Measurements from ENCODE around the gene CAV2. TPM values are rescaled to one million over a fixed set of nuclear protein-coding genes. Genes with fewer than 3 reads are reported as not detected.

CAV2 gene
- total and polyA plus RNA-seq, 2 of the 13 experiments (the other 11 are each of a cell fraction or from before 2014, with no cell fraction given): 0.09 to 0.18 TPM

GRCh38 chr7:116525913-116526861 lies 26.6 kb downstream of the CAV2 start:
- ATAC-seq: peak; percentile 97
- BruUV-seq (replicated peaks): no TSS peak
- no peaks in the 10 kb centered on the region for H3K36me3 ChIP-seq (replicated peaks in 1 of 2; ENCODE audit: control insufficient read depth in 1 of 2, insufficient read depth in 2 of 2, low read length in 2 of 2)
- H3K79me2 ChIP-seq (ENCODE audit: insufficient read depth, low read length): no peaks in the 10 kb centered on the region
- no peak for FAIRE-seq
- peak overlapping the region; percentile 93 for H3K4me2 ChIP-seq (ENCODE audit: low read depth, low read length)
- peaks cover 21% of the 10 kb centered on the region for H3K4me1 ChIP-seq (ENCODE audit: insufficient read depth, low read length)
- 11% methylated on average over 49 of the region's 83 CpGs for WGBS (ENCODE audit: low lambda C conversion rate)
- no peaks in the 10 kb centered on the region for H3K9me3 ChIP-seq (ENCODE audit: low read length)
- no peaks in the 10 kb centered on the region for H4K20me1 ChIP-seq (ENCODE audit: insufficient read depth, low read length)
- no peak for DNase-seq (ENCODE audit: low spot score)
- H2AFZ ChIP-seq (ENCODE audit: low read length): no peak overlapping the region
- POLR2A ChIA-PET: no interaction called here
- H3K4me3 ChIP-seq (replicated peaks in 1 of 3; ENCODE audit: insufficient read depth in 1 of 3, low read depth in 2 of 3, low read length in 3 of 3): peak overlapping the region; percentile 46 to 70 (median 53); a peak in 5 of 6 replicates
- intact Hi-C loops (cut with micrococcal nuclease; ENCODE audit: unreplicated experiment): loop anchor here (1.0 to 10.0 kb wide), 4 partner anchors 268 to 389 kb away; no protein-coding TSS in a partner anchor
- H3K27me3 ChIP-seq (ENCODE audit: control insufficient read depth in 1 of 2, insufficient read depth in 2 of 2, low read length in 2 of 2): peaks cover 9 to 44% of the 10 kb centered on the region in 2 experiments
- CTCF ChIA-PET (ENCODE audit: low intra/inter-chr PET ratio, low total read pairs): interaction anchor here (1.5 to 2.1 kb wide), 2 partner anchors 268 to 353 kb away, joined by 8 to 17 read pairs; no protein-coding TSS in a partner anchor
- in situ Hi-C loops (cut with HindIII; ENCODE audit: extremely low pct_ligation_motif_present, low pct_unique_long_range_greater_than_20kb): loop anchor here (5.0 to 10.0 kb wide), 2 partner anchors 269 to 351 kb away; no protein-coding TSS in a partner anchor
- H3K27ac ChIP-seq (ENCODE audit: extremely low read length, insufficient read depth, low read length): no peak overlapping the region
- no peak overlapping the region for H3K9ac ChIP-seq (ENCODE audit: insufficient read depth, low read depth, low read length)
- no peak for TF ChIP-seq FOXK2 (IDR thresholded peaks at IDR 0.05)
- peak; percentile 25; the same call in 1 of the 2 replicates for TF ChIP-seq MEIS2 (CRISPR knock-in tag; IDR thresholded peaks at IDR 0.05)
- TF ChIP-seq STAG1 (CRISPR knock-in tag; IDR thresholded peaks at IDR 0.05): peak; percentile 37
- TF ChIP-seq NCOR1 (IDR thresholded peaks at IDR 0.05; ENCODE audit: borderline replicate concordance, low read length): no peak
- no peak for TF ChIP-seq CREB3 (CRISPR knock-in tag; IDR thresholded peaks at IDR 0.05)
- no peak for TF ChIP-seq ZNF737 (CRISPR knock-in tag; IDR thresholded peaks at IDR 0.05; ENCODE audit: borderline replicate concordance)
- no peak for TF ChIP-seq ZNF761 (CRISPR knock-in tag; conservative IDR thresholded peaks at IDR 0.05)
- peak; percentile 38; the same call in 1 of the 2 replicates for TF ChIP-seq MTERF4 (CRISPR knock-in tag; IDR thresholded peaks at IDR 0.05)
- peak; percentile 53; the same call in 1 of the 2 replicates for TF ChIP-seq KDM5B (CRISPR knock-in tag; IDR thresholded peaks at IDR 0.05; ENCODE audit: borderline replicate concordance)
- TF ChIP-seq TRIM24 (CRISPR knock-in tag; IDR thresholded peaks at IDR 0.05): no peak
- no peak for TF ChIP-seq ZNF33B (CRISPR knock-in tag; IDR thresholded peaks at IDR 0.05)
- 0 out of 2 replicates have a peak, but pooled peaks have one; percentile 29 for TF ChIP-seq ZNF749 (CRISPR knock-in tag; IDR thresholded peaks at IDR 0.05; ENCODE audit: borderline replicate concordance)
- TF ChIP-seq RAD21 (CRISPR knock-in tag; IDR thresholded peaks at IDR 0.05): peak; percentile 80
- TF ChIP-seq ZNF777 (CRISPR knock-in tag; IDR thresholded peaks at IDR 0.05): peak; percentile 39; the same call in 1 of the 2 replicates
- TF ChIP-seq ZBTB49 (CRISPR knock-in tag; IDR thresholded peaks at IDR 0.05; ENCODE audit: borderline replicate concordance): no peak
- no peak for TF ChIP-seq ZNF703 (CRISPR knock-in tag; IDR thresholded peaks at IDR 0.05; ENCODE audit: borderline replicate concordance)
- TF ChIP-seq GLMP (CRISPR knock-in tag; IDR thresholded peaks at IDR 0.05; ENCODE audit: borderline replicate concordance): no peak
- peak; percentile 57 for TF ChIP-seq HNRNPLL (IDR thresholded peaks at IDR 0.05; ENCODE audit: low read depth, low read length, poor library complexity, severe bottlenecking)

Data from HepG2 (cell line).